GM12891 (cell line): ENCODE results near the gene GINS2.

Source experiments
- PAX5 ChIP-seq: IDR thresholded peaks from 2 replicates; pipeline ENCODE4 v1.6.1; 2011; ENCODE audit warnings: low read length, moderate library complexity, mild to moderate bottlenecking; ENCODE audit not compliant: insufficient read depth, severe bottlenecking
- POLR2A ChIP-seq: IDR thresholded peaks from 2 replicates; pipeline ENCODE4 v1.6.1; 2011; ENCODE audit warnings: low read depth, low read length, control low read depth
- POLR2AphosphoS5 ChIP-seq: IDR thresholded peaks from 2 replicates; pipeline ENCODE4 v1.6.1; 2011; ENCODE audit warnings: low read depth, low read length, control low read depth
- POU2F2 ChIP-seq: IDR thresholded peaks from 2 replicates; pipeline ENCODE4 v1.6.1; 2011; ENCODE audit warnings: low read depth, mild to moderate bottlenecking, control low read depth, low read length, moderate library complexity
- SPI1 ChIP-seq: IDR thresholded peaks from 2 replicates; pipeline ENCODE4 v1.6.1; 2011; ENCODE audit warnings: low read depth, low read length, control low read depth
- TAF1 ChIP-seq: IDR thresholded peaks from 2 replicates; pipeline ENCODE4 v1.6.1; 2011; ENCODE audit warnings: low read depth, low read length, control low read depth

- TF ChIP-seq POLR2A: no peak
- TF ChIP-seq TAF1: no peak
- TF ChIP-seq POLR2AphosphoS5: no peak
- no peak for TF ChIP-seq POU2F2
- no peak for TF ChIP-seq PAX5
- no peak for TF ChIP-seq SPI1
Measured at GRCh38 chr16:85637808-85638647, 50.7 kb downstream of the GINS2 start.
